Heart right ventricle (tissue), 16 donors: ENCODE results near the gene EIPR1. TPM values are rescaled to one million over a fixed set of nuclear protein-coding genes. Genes with fewer than 3 reads are reported as not detected.

ENCODE experiments used
- ATAC-seq, 8 donors: fragments of 200-7000 bp; cut with Tn5 transposase; one replicate each; pipeline ENCODE4 v1.9.1; 2020; ENCODE audit warnings: mild to moderate bottlenecking in 8 of 8, moderate library complexity in 8 of 8, moderate number of reproducible peaks in 1 of 8
- DNase-seq, 2 donors: peaks; one replicate each; pipeline ENCODE4 v3.0.0-alpha.2; 2020
- H3K27ac ChIP-seq, 10 donors: fragments of 200-600 bp; sonication (generic) in 2 of 10; one replicate each; pipeline versions ENCODE4 v1.5.0 to v1.8.0; 2020 to 2022; ENCODE audit warnings: mild to moderate bottlenecking in 3 of 10
- H3K27me3 ChIP-seq, 7 donors: fragments of 200-600 bp; one replicate each; pipeline ENCODE4 v1.8.0; 2021 to 2022; ENCODE audit warnings: mild to moderate bottlenecking in 2 of 7
- H3K36me3 ChIP-seq, 9 donors: fragments of 200-600 bp; sonication (generic) in 1 of 9; one replicate each; pipeline versions ENCODE4 v1.5.0 to v1.8.0; 2020 to 2022; ENCODE audit warnings: mild to moderate bottlenecking in 2 of 9
- H3K4me1 ChIP-seq, 9 donors: fragments of 200-600 bp; sonication (generic) in 1 of 9; one replicate each; pipeline versions ENCODE4 v1.5.0 to v1.8.0; 2020 to 2022; ENCODE audit warnings: mild to moderate bottlenecking in 4 of 9
- H3K4me3 ChIP-seq, 10 donors: fragments of 200-600 bp; sonication (generic) in 2 of 10; one replicate each; pipeline versions ENCODE4 v1.5.0 to v1.8.0; 2020 to 2022; ENCODE audit warnings: mild to moderate bottlenecking in 7 of 10, moderate library complexity in 2 of 10
- H3K9me3 ChIP-seq, 11 donors: fragments of 200-600 bp in 10 of 11; sonication (generic) in 2 of 11; one replicate each; pipeline versions ENCODE4 v1.5.0 to v1.8.0; 2013 to 2022; ENCODE audit warnings: mild to moderate bottlenecking in 2 of 11, control low read depth in 1 of 11, moderate library complexity in 1 of 11
- WGBS, 2 donors: extraction: QIAGEN DNeasy Blood & Tissue Kit; methylation state at CpG; one replicate each; pipeline ENCODE4 v1.1.7; 2013; ENCODE audit warnings: inconsistent platforms in 1 of 2; 5-methylcytosine and 5-hydroxymethylcytosine counted together
- intact Hi-C, 10 donors: fragments of 100-400 bp; cut with DNase I; formaldehyde crosslinking; loops; one replicate each; pipeline versions ENCODE4 v1.11.1 to v1.14.2; 2022
- polyA plus RNA-seq, 2 donors: library from polyadenylated mRNA; stranded (reverse); fragments of 200-250 nt; gene quantifications; one replicate each; pipeline ENCODE4 v1.2.3, GENCODE V29; 2013
- total RNA-seq, 10 donors: library from RNA; stranded (reverse); fragmentation: NEBNext Ultra II Directional in 3 of 10; extraction: Animal tissue kit (Norgen Biotek cat#: 25700) in 3 of 10; gene quantifications; one replicate each; pipeline versions ENCODE4 v1.2.1 to v1.2.4, GENCODE V29; 2021 to 2023
- TF ChIP-seq, protein P1 (sequence below), 9 donors: fragments of 200-600 bp; sonication (generic) in 2 of 9; IDR thresholded peaks; one replicate each; pipeline versions ENCODE4 v1.5.0 to v1.8.0; 2021 to 2022; ENCODE audit warnings: antibody characterized with exemption in 9 of 9, mild to moderate bottlenecking in 5 of 9, moderate library complexity in 1 of 9
- donor health status: Arrhythmogenic right ventricular cardiomyopathy.
- donor health status: ischemic (EF 13 %, LVEDD 7.1; RV severe dilation, severe dysfunction).
- donor health status: healthy with polysubstance abuse.
- donor health status: DM: no; HTN: yes; CAD: no.
- donor health status: DM: no; HTN: no; CAD: no.
- donor health status: ischemic (EF 25% LVEDD 6.9; RV normal size, moderate dysfunction).
- donor health status: ischemic (EF 25% LVEDD 5.7; RV mildly dilated, moderate dysfunction).
- donor health status: healthy.
- donor health status: DM: yes; HTN: yes; CAD: no.
- donor health status: Ischemic cardiomyopathy.
- donor health status: ischemic (EF 35%, LVEDD 5.7; RV mildly dilated, moderate dysfunction).
- donor health status: nonischemic (EF 11% LVEDD 7.7; RV severe dilation, severe dysfunction).
- donor health status: DM: yes; HTN: yes; CAD: no.
- donor health status: PGD.
- donor health status: ischemic (EF 29% LVEDD 5.4; RV normal size, mild dysfunction).
- donor health status: nonischemic (EF 23%, LVEDD 6.1; RV moderate dilation, normal function).

Gene EIPR1
- total and polyA plus RNA-seq, 12 donors: 6.8 to 22.3 (median 12.0) TPM

DNA sequence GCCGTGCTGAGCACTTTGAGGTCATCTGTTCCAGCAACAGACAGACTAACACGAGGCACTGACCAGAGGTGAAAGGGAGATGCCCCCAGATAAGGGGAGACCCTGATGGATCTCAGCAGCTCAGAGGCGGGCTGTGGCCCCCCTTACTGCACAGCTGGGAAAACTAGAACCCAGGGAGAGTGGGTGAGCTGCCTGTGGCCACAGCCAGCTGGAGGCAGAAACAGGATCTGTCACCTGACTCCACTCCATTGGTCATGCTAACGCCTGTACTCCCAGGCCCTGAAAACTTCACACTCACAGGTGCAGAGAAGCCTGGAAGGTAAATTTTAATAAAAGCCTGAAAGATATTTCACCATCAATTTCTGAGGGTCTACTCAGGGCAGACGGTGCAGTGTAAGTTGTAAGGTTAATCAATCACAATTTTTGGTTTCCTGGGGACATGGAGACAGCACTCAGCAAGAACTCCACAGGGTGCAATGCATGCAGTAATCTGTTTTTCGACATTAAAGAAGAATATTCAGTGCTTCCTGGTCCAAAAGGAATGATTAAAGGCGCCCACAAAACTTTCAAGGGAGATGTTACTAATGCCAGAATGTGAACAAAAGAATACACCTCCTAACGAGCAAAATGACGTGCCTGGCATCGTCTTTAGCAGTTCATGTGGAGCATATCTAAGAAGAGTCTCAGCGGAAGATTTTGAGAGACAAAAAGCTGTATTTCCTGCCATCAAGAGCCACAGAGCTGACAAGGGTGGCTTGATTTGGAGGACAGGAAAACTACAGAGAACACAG is 173.4 kb downstream of the EIPR1 start:
- Histone ChIP-seq H3K9me3 (peaks cover 0 to 6% (median 0%) of the 10 kb centered on the region in 11 donors), H3K4me3 (no peak overlapping the region), H3K36me3 (peaks cover 0 to 17% (median 0%) of the 10 kb centered on the region in 9 donors), H3K4me1 (no peaks in the 10 kb centered on the region), H3K27me3 (no peaks in the 10 kb centered on the region), H3K27ac (no peak overlapping the region)
- TF ChIP-seq, protein P1, sequence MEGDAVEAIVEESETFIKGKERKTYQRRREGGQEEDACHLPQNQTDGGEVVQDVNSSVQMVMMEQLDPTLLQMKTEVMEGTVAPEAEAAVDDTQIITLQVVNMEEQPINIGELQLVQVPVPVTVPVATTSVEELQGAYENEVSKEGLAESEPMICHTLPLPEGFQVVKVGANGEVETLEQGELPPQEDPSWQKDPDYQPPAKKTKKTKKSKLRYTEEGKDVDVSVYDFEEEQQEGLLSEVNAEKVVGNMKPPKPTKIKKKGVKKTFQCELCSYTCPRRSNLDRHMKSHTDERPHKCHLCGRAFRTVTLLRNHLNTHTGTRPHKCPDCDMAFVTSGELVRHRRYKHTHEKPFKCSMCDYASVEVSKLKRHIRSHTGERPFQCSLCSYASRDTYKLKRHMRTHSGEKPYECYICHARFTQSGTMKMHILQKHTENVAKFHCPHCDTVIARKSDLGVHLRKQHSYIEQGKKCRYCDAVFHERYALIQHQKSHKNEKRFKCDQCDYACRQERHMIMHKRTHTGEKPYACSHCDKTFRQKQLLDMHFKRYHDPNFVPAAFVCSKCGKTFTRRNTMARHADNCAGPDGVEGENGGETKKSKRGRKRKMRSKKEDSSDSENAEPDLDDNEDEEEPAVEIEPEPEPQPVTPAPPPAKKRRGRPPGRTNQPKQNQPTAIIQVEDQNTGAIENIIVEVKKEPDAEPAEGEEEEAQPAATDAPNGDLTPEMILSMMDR (IDR thresholded peaks at IDR 0.05): no peak
- no peak for DNase-seq
- ATAC-seq: no peak
- intact Hi-C loops: no loop called here
- WGBS, 2 donors: 90% methylated on average over 11 of the region's 11 CpGs

- Histone ChIP-seq H3K4me1 (no peaks in the 10 kb centered on the region), H3K9me3 (peaks cover 0 to 6% (median 0%) of the 10 kb centered on the region in 11 donors), H3K36me3 (peaks cover 0 to 10% (median 0%) of the 10 kb centered on the region in 9 donors), H3K27me3 (no peaks in the 10 kb centered on the region), H3K4me3 (no peak overlapping the region), H3K27ac (no peak overlapping the region)
- no peak for DNase-seq
- TF ChIP-seq, protein P1 (IDR thresholded peaks at IDR 0.05): no peak
- intact Hi-C loops: no loop called here
- WGBS, 2 donors: 95 to 96% methylated on average over 16 of the region's 16 CpGs
- ATAC-seq: no peak
Measured at GRCh38 chr2:3203497-3204019, 174.1 kb downstream of the EIPR1 start.

GRCh38 chr2:3202926-3203325 is 174.7 kb downstream of the EIPR1 start:
- H3K27ac ChIP-seq: no peak overlapping the region
- ATAC-seq (no peak), DNase-seq (no peak)
- H3K36me3 ChIP-seq: peaks cover 0 to 8% (median 0%) of the 10 kb centered on the region in 9 donors
- intact Hi-C loops: no loop called here
- 95% methylated on average over 9 of the region's 9 CpGs for WGBS, 2 donors
- no peaks in the 10 kb centered on the region for H3K27me3 ChIP-seq
- H3K4me3 ChIP-seq: no peak overlapping the region
- peaks cover 0 to 6% (median 0%) of the 10 kb centered on the region in 11 donors for H3K9me3 ChIP-seq
- H3K4me1 ChIP-seq: no peaks in the 10 kb centered on the region
- TF ChIP-seq, protein P1 (IDR thresholded peaks at IDR 0.05): no peak

GRCh38 chr2:3201281-3201680 is 176.3 kb downstream of the EIPR1 start:
- no peak for DNase-seq
- intact Hi-C loops: no loop called here
- Histone ChIP-seq H3K4me3 (no peak overlapping the region), H3K36me3 (peaks cover 0 to 6% (median 0%) of the 10 kb centered on the region in 9 donors), H3K4me1 (no peaks in the 10 kb centered on the region), H3K9me3 (peaks cover 0 to 6% (median 0%) of the 10 kb centered on the region in 11 donors), H3K27ac (no peak overlapping the region), H3K27me3 (no peaks in the 10 kb centered on the region)
- TF ChIP-seq, protein P1 (IDR thresholded peaks at IDR 0.05): no peak
- ATAC-seq: no peak
- 94 to 97% methylated on average over 12 of the region's 12 CpGs for WGBS, 2 donors
